H9 (cell line): ENCODE measurements around the gene FMN1. TPM values are rescaled to one million over a fixed set of nuclear protein-coding genes. Genes with fewer than 3 reads are reported as not detected.

Source experiments
- DNase-seq: peaks from one replicate; pipeline ENCODE4 v3.0.0-alpha.2; 2017
- H2AFZ ChIP-seq: one replicate; pipeline ENCODE4 v1.6.1; 2013; ENCODE audit warnings: mild to moderate bottlenecking, low read length, control low read depth, moderate library complexity
- H2AK5ac ChIP-seq: 2 replicates; pipeline ENCODE4 v1.6.1; 2013; ENCODE audit warnings: low read length, control low read depth, mixed read lengths; ENCODE audit not compliant: insufficient read length
- H2BK120ac ChIP-seq: one replicate; pipeline ENCODE4 v1.6.1; 2013; ENCODE audit warnings: low read depth, mild to moderate bottlenecking, low read length, control low read depth, inconsistent platforms; ENCODE audit not compliant: poor library complexity, severe bottlenecking
- H2BK12ac ChIP-seq: 2 replicates; pipeline ENCODE4 v1.6.1; 2013; ENCODE audit warnings: low read length, control low read depth, mixed read lengths, low read depth; ENCODE audit not compliant: insufficient read length
- H2BK15ac ChIP-seq: 2 replicates; pipeline ENCODE4 v1.6.1; 2013; ENCODE audit warnings: low read depth, low read length, control low read depth
- H2BK20ac ChIP-seq: one replicate; pipeline ENCODE4 v1.6.1; 2013; ENCODE audit warnings: low read depth, mild to moderate bottlenecking, low read length, control low read depth, inconsistent platforms; ENCODE audit not compliant: poor library complexity, severe bottlenecking
- H2BK5ac ChIP-seq: 2 replicates; pipeline ENCODE4 v1.6.1; 2013; ENCODE audit warnings: low read length, control low read depth, mixed read lengths; ENCODE audit not compliant: insufficient read length
- H3K14ac ChIP-seq: 2 replicates; pipeline ENCODE4 v1.6.1; 2013; ENCODE audit warnings: low read length, control low read depth; ENCODE audit not compliant: insufficient read depth
- H3K18ac ChIP-seq: 2 replicates; pipeline ENCODE4 v1.6.1; 2013; ENCODE audit warnings: low read depth, mild to moderate bottlenecking, mixed read lengths, low read length, control low read depth; ENCODE audit not compliant: insufficient read length
- H3K23ac ChIP-seq: 2 replicates; pipeline ENCODE4 v1.6.1; 2013; ENCODE audit warnings: low read length, control low read depth, mixed read lengths, low read depth; ENCODE audit not compliant: insufficient read length
- H3K23me2 ChIP-seq: 2 replicates; pipeline ENCODE4 v1.6.1; 2013; ENCODE audit warnings: low read depth, mild to moderate bottlenecking, mixed read lengths, low read length, control low read depth; ENCODE audit not compliant: insufficient read length, poor library complexity, severe bottlenecking
- H3K27ac ChIP-seq: 2 replicates; pipeline ENCODE4 v1.5.1; 2013; ENCODE audit warnings: low read length, control low read depth, mixed read lengths, low read depth; ENCODE audit not compliant: insufficient read length
- H3K27me3 ChIP-seq: 2 replicates; pipeline ENCODE4 v1.6.1; 2013; ENCODE audit warnings: low read length, control low read depth, inconsistent platforms; ENCODE audit not compliant: insufficient read depth
- H3K4ac ChIP-seq: 2 replicates; pipeline ENCODE4 v1.6.1; 2013; ENCODE audit warnings: low read depth, mild to moderate bottlenecking, control low read depth, inconsistent platforms, low read length, moderate library complexity
- H3K4me1 ChIP-seq: 2 replicates; pipeline ENCODE4 v1.6.1; 2013; ENCODE audit warnings: low read length, control low read depth, inconsistent platforms; ENCODE audit not compliant: insufficient read depth
- H3K4me2 ChIP-seq: 2 replicates; pipeline ENCODE4 v1.6.1; 2013; ENCODE audit warnings: low read length, control low read depth, mixed read lengths; ENCODE audit not compliant: insufficient read length, insufficient read depth
- H3K56ac ChIP-seq: 2 replicates; pipeline ENCODE4 v1.6.1; 2013; ENCODE audit warnings: low read depth, mild to moderate bottlenecking, mixed read lengths, low read length, control low read depth; ENCODE audit not compliant: insufficient read length
- H3K79me1 ChIP-seq: 2 replicates; pipeline ENCODE4 v1.6.1; 2013; ENCODE audit warnings: low read depth, mild to moderate bottlenecking, moderate library complexity, low read length, control low read depth, inconsistent platforms; ENCODE audit not compliant: insufficient read depth, poor library complexity, severe bottlenecking
- H3K79me2 ChIP-seq: 2 replicates; pipeline ENCODE4 v1.6.1; 2013; ENCODE audit warnings: low read length, control low read depth, inconsistent platforms; ENCODE audit not compliant: insufficient read depth
- H3K9ac ChIP-seq: 2 replicates; pipeline ENCODE4 v1.6.1; 2013; ENCODE audit warnings: low read length, control low read depth, mixed read lengths; ENCODE audit not compliant: insufficient read length; ENCODE audit errors: extremely low read depth
- H3K9me3 ChIP-seq: one replicate; pipeline ENCODE4 v1.6.1; 2013; ENCODE audit warnings: low read depth, low read length, inconsistent platforms; ENCODE audit not compliant: control insufficient read depth
- H3T11ph ChIP-seq: one replicate; pipeline ENCODE4 v1.6.1; 2013; ENCODE audit warnings: mild to moderate bottlenecking, low read length, control low read depth, inconsistent platforms
- H4K20me1 ChIP-seq: one replicate; pipeline ENCODE4 v1.6.1; 2013; ENCODE audit not compliant: control insufficient read depth, insufficient read length, insufficient read depth
- H4K5ac ChIP-seq: 2 replicates; pipeline ENCODE4 v1.6.1; 2013; ENCODE audit warnings: low read depth, mild to moderate bottlenecking, mixed read lengths, low read length, control low read depth; ENCODE audit not compliant: insufficient read length
- H4K8ac ChIP-seq: replicated peaks from 2 replicates; pipeline ENCODE4 v1.6.1; 2013; ENCODE audit warnings: low read length, control low read depth, mixed read lengths, low read depth; ENCODE audit not compliant: insufficient read length
- H4K91ac ChIP-seq: 2 replicates; pipeline ENCODE4 v1.6.1; 2013; ENCODE audit warnings: low read depth, mild to moderate bottlenecking, moderate library complexity, mixed read lengths, low read length, control low read depth; ENCODE audit not compliant: insufficient read length
- H3K27ac Mint-ChIP-seq, 3 experiments: 2 replicates in 2 of 3; 3 replicates in 1 of 3; pipeline ENCODE4 v1.8.0; 2020 to 2021; ENCODE audit warnings: mixed read lengths in 3 of 3, mild to moderate bottlenecking in 1 of 3, moderate library complexity in 1 of 3
- H3K27me3 Mint-ChIP-seq: 2 replicates; pipeline ENCODE4 v1.8.0; 2021; ENCODE audit warnings: low read depth, mild to moderate bottlenecking, moderate library complexity, mixed read lengths
- H3K36me3 Mint-ChIP-seq, 3 experiments: 2 replicates in 2 of 3; 3 replicates in 1 of 3; pipeline ENCODE4 v1.8.0; 2020 to 2021; ENCODE audit warnings: low read depth in 3 of 3, mixed read lengths in 3 of 3; ENCODE audit not compliant: insufficient read depth in 1 of 3
- H3K4me1 Mint-ChIP-seq, 2 experiments: 2 replicates each; pipeline ENCODE4 v1.8.0; 2020; ENCODE audit warnings: mixed read lengths in 2 of 2
- H3K4me3 Mint-ChIP-seq, 2 experiments: 2 replicates in 1 of 2; 3 replicates in 1 of 2; pipeline ENCODE4 v1.8.0; 2020 to 2021; ENCODE audit warnings: mild to moderate bottlenecking in 2 of 2, mixed read lengths in 2 of 2, moderate library complexity in 1 of 2
- H3K9me3 Mint-ChIP-seq, 2 experiments: 2 replicates in 1 of 2; 3 replicates in 1 of 2; pipeline ENCODE4 v1.8.0; 2020; ENCODE audit warnings: mild to moderate bottlenecking in 2 of 2, mixed read lengths in 2 of 2, moderate library complexity in 1 of 2
- CTCF ChIP-seq: fragments of 200-600 bp; sonication (generic); conservative IDR thresholded peaks from 3 replicates; pipeline ENCODE4 v1.8.0; 2021; ENCODE audit warnings: antibody characterized with exemption, mild to moderate bottlenecking
- WGBS: extraction: QIAGEN DNeasy Blood & Tissue Kit; methylation state at CpG from one replicate; pipeline ENCODE4 v1.1.7; 2013; ENCODE audit warnings: missing lambda C conversion rate, low lambda C conversion rate, mixed read lengths; ENCODE audit not compliant: insufficient read length; ENCODE audit errors: extremely low coverage; 5-methylcytosine and 5-hydroxymethylcytosine counted together
- total RNA-seq: library from RNA; stranded (reverse); gene quantifications from 2 replicates; pipeline ENCODE4 v1.2.1, GENCODE V29; 2021

The FMN1 gene
- total RNA-seq, 1 experiment from 2014 or later = 1.9 TPM

- Histone ChIP-seq H2BK12ac (no peak overlapping the region), H3T11ph (no peak overlapping the region), H2BK20ac (no peak overlapping the region), H3K79me1 (no peaks in the 10 kb centered on the region), H3K9ac (no peak overlapping the region), H4K8ac (no peak overlapping the region), H2AFZ (no peak overlapping the region), H4K91ac (no peak overlapping the region), H3K4me2 (no peak overlapping the region), H3K14ac (no peak overlapping the region), H3K79me2 (no peaks in the 10 kb centered on the region), H3K9me3 (no peaks in the 10 kb centered on the region), H4K20me1 (no peaks in the 10 kb centered on the region), H3K4ac (no peak overlapping the region), H2BK15ac (no peak overlapping the region), H2BK120ac (no peak overlapping the region), H3K27ac (no peak overlapping the region), H2BK5ac (no peak overlapping the region), H3K56ac (no peak overlapping the region), H4K5ac (no peak overlapping the region), H3K23ac (no peak overlapping the region), H3K27me3 (no peaks in the 10 kb centered on the region), H3K18ac (no peak overlapping the region), H3K23me2 (no peaks in the 10 kb centered on the region), H3K4me1 (no peaks in the 10 kb centered on the region), H2AK5ac (no peak overlapping the region)
- no CpG with 5 or more reads among the region's 3 CpGs for WGBS
- Mint-ChIP-seq H3K9me3 (no peaks in the 10 kb centered on the region), H3K4me3 (no peak overlapping the region), H3K4me1 (peaks cover 0 to 3% of the 10 kb centered on the region in 2 experiments; a peak in 3 of 4 replicates), H3K27ac (no peak overlapping the region), H3K36me3 (no peaks in the 10 kb centered on the region; a peak in 1 of 7 replicates), H3K27me3 (no peaks in the 10 kb centered on the region)
- DNase-seq = no peak
- TF ChIP-seq CTCF = no peak
These were observed 16.8 kb upstream of the FMN1 start for GRCh38 chr15:33211176-33211808.
